NCI-H2227 (cell line): ENCODE measurements around the gene KRT83.

Experiments used
- DNase-seq: peaks from one replicate; lab custom pipeline; 2025; ENCODE audit not compliant: unreplicated experiment; lab: John Stamatoyannopoulos, UW

KRT83 gene

DNA sequence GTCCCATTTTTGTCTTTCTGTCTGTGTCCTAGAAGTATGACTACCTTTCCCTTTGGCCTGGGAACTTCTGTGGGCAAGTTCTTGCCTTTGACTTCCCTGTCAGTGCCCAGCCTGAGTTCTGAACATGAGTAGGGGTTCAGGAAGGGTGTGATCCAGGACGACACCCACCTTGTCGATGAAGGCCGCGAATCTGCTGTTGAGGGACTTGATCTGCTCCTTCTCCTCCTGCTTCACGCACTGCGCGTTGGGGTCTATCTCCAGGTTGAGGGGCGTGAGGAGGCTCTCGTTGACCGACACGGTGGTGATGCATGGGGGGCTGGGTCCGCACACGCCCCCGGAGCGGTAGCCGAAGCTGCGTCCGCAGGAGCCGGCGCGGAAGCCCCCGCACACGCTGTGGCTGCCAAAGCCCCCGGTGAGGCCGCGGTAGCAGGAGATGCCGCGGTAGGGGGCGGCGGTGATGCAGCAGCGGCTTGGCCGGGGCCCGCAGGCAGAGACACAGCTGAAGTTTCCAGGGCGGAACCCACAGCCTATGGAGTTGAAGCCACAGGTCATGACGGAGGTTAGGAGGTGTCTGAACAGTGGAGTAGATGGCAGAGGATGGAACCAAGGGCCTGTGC, at the start of gene KRT83:
KRT83 (minus strand) TSS at position 615 of the 617 bp plus-strand sequence; CDS start at position 552, 63 bp downstream.
- DNase-seq: no peak

DNA sequence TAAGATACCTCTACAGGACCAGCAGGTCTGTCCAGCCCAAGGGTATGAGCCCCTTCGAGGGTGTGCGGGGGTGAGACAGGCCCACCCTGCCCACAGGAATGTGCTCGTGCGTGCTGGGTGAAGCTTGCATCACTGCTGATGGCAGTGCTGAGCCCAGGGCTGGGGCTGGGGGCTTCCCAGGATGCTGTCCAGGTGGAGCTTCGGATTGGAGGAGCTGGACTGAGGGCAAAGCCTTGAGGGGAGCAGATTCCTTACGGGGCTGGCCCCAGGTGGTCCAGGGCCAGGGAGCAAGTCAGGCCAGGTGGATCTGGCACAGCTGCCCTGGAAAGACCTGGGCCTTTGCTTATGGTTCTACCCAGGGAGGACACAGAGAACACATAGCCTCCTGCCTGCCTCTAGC, 48.6 kb upstream of the KRT83 start:
- no peak for DNase-seq

DNA sequence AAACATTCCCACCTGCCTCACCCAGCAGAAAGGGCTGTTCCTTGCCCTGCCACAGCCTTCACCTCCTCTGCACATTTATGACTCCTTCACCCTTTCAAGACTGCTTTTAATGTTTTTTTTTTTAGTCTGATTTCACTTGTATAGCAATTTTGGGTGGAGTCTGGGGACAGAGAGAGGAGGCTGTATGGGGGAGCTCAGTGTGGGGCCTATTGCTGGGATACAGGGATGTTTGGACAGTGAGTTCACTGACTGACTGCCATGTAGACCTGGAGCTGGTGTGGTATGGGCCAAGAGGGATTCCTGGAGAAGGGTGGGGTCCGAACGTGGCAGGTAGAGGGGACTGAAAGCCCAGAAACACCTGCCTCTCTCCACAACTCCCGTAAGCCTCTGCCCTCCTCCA, 48.0 kb upstream of the KRT83 start:
- no peak for DNase-seq

- no peak for DNase-seq
Measured at GRCh38 chr12:52368508-52368907, 47.3 kb upstream of the KRT83 start.

GRCh38 chr12:52367876-52368275, 46.7 kb upstream of the KRT83 start:
- no peak for DNase-seq

DNA sequence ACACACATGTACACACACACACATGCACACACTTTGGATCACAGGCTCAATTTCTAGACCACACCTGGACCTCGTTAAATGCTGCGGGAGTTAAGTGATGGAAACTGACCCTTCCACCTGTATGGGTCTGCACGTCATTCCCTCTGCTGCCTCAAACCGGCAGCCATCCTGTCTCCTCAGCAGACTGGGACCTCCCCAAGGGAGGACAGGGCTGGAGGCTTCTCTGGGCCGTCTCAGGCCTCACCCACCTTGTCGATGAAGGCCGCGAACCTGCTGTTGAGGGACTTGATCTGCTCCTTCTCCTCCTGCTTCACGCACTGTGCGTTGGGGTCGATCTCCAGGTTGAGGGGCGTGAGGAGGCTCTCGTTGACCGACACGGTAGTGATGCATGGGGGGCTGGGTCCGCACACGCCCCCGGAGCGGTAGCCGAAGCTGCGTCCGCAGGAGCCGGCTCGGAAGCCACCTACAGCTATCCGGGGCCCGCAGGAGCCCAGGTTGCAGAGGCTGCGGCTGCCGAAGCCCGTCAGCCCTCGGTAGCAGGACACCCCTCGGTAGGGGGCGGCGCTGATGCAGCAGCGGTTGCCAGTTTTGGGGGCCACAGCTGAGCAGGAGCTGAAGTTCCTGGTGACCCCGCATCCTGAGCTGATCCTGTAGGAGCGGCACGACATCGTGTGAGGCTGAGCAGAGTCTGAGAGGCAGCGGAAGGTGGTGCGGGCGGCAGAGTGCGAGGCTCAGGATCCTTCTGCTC, 45.7 kb upstream of the KRT83 start, which contains the start of gene KRT85:
KRT85 (minus strand) TSS at position 744 of the 748 bp plus-strand sequence; CDS start at position 668, 76 bp downstream.
- no peak for DNase-seq

- DNase-seq: no peak
Measured at GRCh38 chr12:52364901-52365489, 43.8 kb upstream of the KRT83 start.

- no peak for DNase-seq
Measured at GRCh38 chr12:52364061-52364460, 42.9 kb upstream of the KRT83 start.

DNA sequence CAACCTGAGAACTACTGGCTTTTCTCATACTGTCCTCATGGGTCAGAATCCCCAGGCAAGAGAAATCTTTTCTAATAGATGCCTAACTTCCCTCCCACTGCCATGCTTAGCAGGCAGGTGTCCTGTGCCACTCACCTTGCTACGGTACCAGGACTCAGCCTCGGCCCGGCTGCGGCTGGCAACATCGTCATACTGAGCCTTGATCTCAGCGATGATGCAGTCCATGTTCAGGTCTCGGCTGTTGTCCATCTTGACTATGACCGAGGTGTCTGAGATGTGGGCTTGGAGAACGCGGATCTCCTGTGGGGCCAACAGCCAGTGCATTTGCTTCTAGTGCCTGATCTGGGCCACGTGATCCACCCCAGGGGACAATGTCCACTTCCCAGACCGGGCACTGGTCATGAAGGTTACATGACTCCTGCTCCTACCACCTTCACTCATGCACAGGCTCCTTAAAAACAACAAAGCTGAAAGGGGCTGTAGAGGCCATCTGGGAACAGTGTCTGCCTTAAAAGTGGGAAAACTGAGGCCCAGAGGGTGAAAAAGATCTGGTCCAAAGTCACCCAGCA, 42.0 kb upstream of the KRT83 start:
- DNase-seq: no peak

GRCh38 chr12:52362118-52362726, 41.0 kb upstream of the KRT83 start:
- no peak for DNase-seq

GRCh38 chr12:52361553-52361952, 40.4 kb upstream of the KRT83 start:
- DNase-seq: no peak

DNA sequence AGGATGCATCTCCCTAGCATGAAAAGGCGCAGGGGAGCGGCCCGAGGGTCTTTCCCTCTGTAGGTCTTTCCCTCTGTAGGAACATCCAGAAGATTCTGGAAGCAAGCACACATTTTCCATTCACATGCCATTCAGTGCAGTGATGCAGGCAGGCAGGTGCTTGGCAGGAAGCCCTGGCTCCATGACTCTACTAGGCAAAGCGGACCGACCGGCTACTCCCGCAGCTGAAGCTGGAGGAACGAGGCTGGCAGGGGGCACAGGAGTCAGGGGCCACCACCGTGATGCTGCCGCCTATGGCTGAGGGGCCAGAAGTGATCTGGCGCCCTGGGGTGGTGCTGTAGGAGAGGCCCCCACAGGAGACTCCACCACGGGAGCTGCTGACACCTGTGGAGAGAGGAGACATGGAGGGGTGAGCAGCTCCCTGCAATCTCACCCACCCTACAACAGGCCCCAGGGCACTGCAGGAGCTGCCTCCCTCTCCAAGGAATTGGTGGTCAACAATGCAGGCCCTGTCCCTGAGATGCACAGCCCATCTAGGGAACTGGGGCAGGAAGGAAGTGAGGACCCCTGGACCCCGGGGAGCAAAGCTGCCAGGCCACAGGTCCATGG, 39.6 kb upstream of the KRT83 start:
- DNase-seq: no peak

DNA sequence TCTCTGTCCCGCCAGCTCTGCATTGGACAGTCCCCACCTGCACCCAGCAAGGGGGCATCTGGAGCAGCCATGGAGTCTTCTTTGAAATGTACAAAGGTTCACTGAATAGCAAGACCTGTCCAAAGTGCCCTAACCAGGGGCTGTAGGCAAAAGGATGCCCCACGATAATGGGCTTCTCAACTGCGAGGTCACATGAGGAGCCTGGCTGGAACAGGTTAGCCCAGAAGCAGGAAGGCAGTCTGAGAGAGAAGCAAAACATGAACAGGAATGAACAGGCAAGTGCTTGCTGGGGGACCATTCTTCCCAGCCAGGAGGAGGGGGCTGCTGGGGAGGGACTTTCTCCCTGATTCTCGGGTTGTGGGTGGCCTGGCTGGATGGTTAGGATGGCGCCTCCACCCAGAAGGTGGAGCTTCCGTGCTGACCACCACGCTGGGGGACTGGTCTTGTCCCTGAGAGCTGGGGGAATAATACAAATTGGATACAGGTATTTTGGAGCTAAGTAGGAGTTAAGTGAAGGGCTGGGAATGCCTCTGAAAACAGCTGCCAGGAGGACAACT, 39.0 kb upstream of the KRT83 start:
- no peak for DNase-seq

DNA sequence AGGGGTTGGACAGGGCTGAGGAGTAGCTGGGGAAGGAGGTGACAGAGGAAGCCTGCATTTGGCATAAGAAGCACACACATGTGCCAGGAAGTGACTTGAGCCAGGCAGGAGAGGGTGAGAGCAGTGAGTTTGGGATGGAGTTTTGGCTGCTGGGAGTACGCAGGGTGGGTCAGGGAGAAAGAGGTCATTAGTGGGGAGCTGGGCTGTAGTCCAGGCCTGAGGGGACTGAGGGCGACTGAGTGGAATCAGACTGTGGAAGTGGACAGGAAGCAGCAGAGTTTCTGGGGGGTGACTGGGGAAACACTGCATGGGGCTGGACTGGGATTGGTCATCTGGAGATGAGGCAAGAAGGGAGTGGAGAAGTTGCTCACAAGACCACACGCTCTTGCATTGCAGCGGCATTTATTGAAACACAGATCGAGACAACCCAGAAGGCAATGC, 38.4 kb upstream of the KRT83 start:
- DNase-seq: no peak

GRCh38 chr12:52358575-52359350, 37.6 kb upstream of the KRT83 start:
- DNase-seq: no peak

GRCh38 chr12:52356762-52357580, 35.8 kb upstream of the KRT83 start:
- no peak for DNase-seq

- DNase-seq: no peak
Measured at GRCh38 chr12:52356031-52356761, 35.0 kb upstream of the KRT83 start.

DNA sequence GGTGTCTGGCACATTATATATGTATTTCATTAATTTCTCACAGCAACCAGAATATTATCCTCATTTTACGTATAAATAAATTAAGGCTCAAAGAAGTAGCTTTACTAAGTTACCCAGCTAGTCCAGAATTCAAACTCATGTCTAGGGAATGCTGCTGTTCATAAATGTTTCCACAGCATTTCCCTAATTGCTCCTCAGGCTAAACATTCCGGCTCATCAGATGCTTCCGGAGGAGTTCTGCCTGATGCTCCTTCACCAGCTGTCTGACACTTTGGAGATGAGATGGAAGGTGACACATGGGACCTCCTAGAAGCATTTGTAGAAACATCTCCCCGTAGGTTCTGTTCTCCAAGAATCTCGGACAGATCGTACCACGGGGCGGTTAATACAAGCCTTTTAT, 34.0 kb upstream of the KRT83 start:
- DNase-seq: no peak
